Measurements from ENCODE around the gene TMEM101.

The TMEM101 gene

GRCh38 chr17:43987131-43988021, 27.4 kb downstream of the TMEM101 start:
- Histone ChIP-seq H3K4me3 (ENCODE audit: severe bottlenecking) (no peak overlapping the region), H3K27me3 (ENCODE audit: insufficient read depth, poor library complexity, severe bottlenecking) (peaks cover 31% of the 10 kb centered on the region), H3K9me3 (ENCODE audit: severe bottlenecking) (no peaks in the 10 kb centered on the region), H3K36me3 (ENCODE audit: low read depth) (no peaks in the 10 kb centered on the region), H3K27ac (ENCODE audit: poor library complexity, severe bottlenecking) (no peak overlapping the region), H3K4me1 (ENCODE audit: insufficient read depth, poor library complexity, severe bottlenecking) (no peaks in the 10 kb centered on the region)
- ATAC-seq (ENCODE audit: low read depth) = no peak
- TF ChIP-seq, protein P1, sequence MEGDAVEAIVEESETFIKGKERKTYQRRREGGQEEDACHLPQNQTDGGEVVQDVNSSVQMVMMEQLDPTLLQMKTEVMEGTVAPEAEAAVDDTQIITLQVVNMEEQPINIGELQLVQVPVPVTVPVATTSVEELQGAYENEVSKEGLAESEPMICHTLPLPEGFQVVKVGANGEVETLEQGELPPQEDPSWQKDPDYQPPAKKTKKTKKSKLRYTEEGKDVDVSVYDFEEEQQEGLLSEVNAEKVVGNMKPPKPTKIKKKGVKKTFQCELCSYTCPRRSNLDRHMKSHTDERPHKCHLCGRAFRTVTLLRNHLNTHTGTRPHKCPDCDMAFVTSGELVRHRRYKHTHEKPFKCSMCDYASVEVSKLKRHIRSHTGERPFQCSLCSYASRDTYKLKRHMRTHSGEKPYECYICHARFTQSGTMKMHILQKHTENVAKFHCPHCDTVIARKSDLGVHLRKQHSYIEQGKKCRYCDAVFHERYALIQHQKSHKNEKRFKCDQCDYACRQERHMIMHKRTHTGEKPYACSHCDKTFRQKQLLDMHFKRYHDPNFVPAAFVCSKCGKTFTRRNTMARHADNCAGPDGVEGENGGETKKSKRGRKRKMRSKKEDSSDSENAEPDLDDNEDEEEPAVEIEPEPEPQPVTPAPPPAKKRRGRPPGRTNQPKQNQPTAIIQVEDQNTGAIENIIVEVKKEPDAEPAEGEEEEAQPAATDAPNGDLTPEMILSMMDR (IDR thresholded peaks at IDR 0.05; ENCODE audit: poor library complexity, severe bottlenecking) = no peak
- DNase-seq (ENCODE audit: low spot score) = no peak

DNA sequence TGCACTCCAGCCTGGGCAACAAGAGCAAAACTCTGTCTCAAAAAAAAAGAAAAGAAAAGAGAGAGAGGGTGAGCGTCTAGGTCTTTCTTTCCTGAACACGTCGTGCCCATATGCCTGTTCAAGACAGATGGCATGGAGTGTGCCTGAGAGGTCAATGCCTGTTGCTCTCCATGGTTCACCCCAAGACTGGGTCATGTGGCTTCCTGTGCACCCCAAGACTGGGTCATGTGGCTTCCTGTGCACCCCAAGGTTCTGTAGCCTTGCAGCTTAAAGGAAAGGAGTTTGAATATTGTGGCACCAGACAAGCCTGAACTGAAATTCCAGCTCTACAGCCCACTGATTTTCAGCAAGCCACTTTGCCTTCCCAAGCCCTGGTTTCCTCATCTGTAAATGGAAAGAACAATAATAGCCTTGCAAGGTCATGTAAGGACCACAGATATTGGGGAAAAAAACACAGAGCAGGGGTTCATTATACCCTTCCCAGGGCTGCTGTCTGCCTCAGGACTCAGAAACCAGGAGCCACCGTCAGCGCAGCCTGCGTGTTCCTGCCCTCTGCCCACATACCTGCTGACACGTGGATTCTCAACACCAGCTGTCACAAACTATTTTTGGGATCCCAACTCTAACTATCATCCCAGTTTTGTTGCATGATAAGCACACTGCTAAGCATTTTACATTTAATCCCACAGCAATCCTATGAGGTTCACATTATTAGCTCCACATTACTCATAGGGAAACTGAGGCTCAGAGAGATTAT, 28.4 kb downstream of the TMEM101 start:
- no peak for ATAC-seq (ENCODE audit: low read depth)
- H3K27ac ChIP-seq (ENCODE audit: poor library complexity, severe bottlenecking) = no peak overlapping the region
- H3K4me1 ChIP-seq (ENCODE audit: insufficient read depth, poor library complexity, severe bottlenecking) = no peaks in the 10 kb centered on the region
- TF ChIP-seq, protein P1 (IDR thresholded peaks at IDR 0.05; ENCODE audit: poor library complexity, severe bottlenecking) = no peak
- H3K9me3 ChIP-seq (ENCODE audit: severe bottlenecking) = no peaks in the 10 kb centered on the region
- no peaks in the 10 kb centered on the region for H3K36me3 ChIP-seq (ENCODE audit: low read depth)
- peaks cover 34% of the 10 kb centered on the region for H3K27me3 ChIP-seq (ENCODE audit: insufficient read depth, poor library complexity, severe bottlenecking)
- H3K4me3 ChIP-seq (ENCODE audit: severe bottlenecking) = no peak overlapping the region
- no peak for DNase-seq (ENCODE audit: low spot score)

DNA sequence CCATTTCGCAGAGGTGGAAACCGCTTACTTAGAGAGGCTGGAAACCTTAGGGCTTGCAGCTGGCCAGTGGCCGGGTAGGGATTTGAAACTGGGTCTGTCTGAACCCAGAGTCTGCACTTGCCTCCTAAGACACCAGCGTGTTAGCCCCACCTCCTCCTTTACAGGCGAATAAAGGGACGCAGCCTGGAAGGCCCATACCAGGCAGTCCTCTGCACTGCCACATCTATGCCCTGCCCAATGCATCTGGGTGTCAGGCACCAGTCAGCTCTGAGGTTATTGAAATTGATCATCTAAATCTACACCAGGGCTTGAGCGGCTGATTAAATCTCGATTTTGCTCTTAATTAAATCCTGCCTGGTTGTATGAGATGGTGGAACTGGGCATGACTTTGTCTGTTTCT, 30.2 kb downstream of the TMEM101 start:
- no peaks in the 10 kb centered on the region for H3K36me3 ChIP-seq (ENCODE audit: low read depth)
- H3K27ac ChIP-seq (ENCODE audit: poor library complexity, severe bottlenecking) = no peak overlapping the region
- H3K9me3 ChIP-seq (ENCODE audit: severe bottlenecking) = no peaks in the 10 kb centered on the region
- DNase-seq (ENCODE audit: low spot score) = no peak
- no peak for ATAC-seq (ENCODE audit: low read depth)
- H3K27me3 ChIP-seq (ENCODE audit: insufficient read depth, poor library complexity, severe bottlenecking) = peaks cover 34% of the 10 kb centered on the region
- H3K4me3 ChIP-seq (ENCODE audit: severe bottlenecking) = no peak overlapping the region
- H3K4me1 ChIP-seq (ENCODE audit: insufficient read depth, poor library complexity, severe bottlenecking) = no peaks in the 10 kb centered on the region
- TF ChIP-seq, protein P1 (IDR thresholded peaks at IDR 0.05; ENCODE audit: poor library complexity, severe bottlenecking) = no peak

- H3K4me1 ChIP-seq (ENCODE audit: insufficient read depth, poor library complexity, severe bottlenecking) = no peaks in the 10 kb centered on the region
- no peak overlapping the region for H3K27ac ChIP-seq (ENCODE audit: poor library complexity, severe bottlenecking)
- H3K4me3 ChIP-seq (ENCODE audit: severe bottlenecking) = peak overlapping the region; percentile 19
- no peaks in the 10 kb centered on the region for H3K9me3 ChIP-seq (ENCODE audit: severe bottlenecking)
- peak; percentile 59; the same call in 2 of the 3 replicates for ATAC-seq (ENCODE audit: low read depth)
- H3K36me3 ChIP-seq (ENCODE audit: low read depth) = no peaks in the 10 kb centered on the region
- DNase-seq (ENCODE audit: low spot score) = no peak
- TF ChIP-seq, protein P1 (IDR thresholded peaks at IDR 0.05; ENCODE audit: poor library complexity, severe bottlenecking) = peak; percentile 15
- peaks cover 34% of the 10 kb centered on the region for H3K27me3 ChIP-seq (ENCODE audit: insufficient read depth, poor library complexity, severe bottlenecking)
Measured at GRCh38 chr17:43983515-43984411, 31.0 kb downstream of the TMEM101 start.
